A673 (cell line): ENCODE measurements around the gene XPOT. TPM values are rescaled to one million over a fixed set of nuclear protein-coding genes. Genes with fewer than 3 reads are reported as not detected.
A peak's percentile ranks its signal among the peaks of the same experiment; 100 is the strongest.

Source experiments
- BruUV-seq: library from RNA; stranded (reverse); fragments of 400-500 nt; replicated peaks from 2 replicates; lab custom pipeline; 2021; lab: Mats Ljungman, UMichigan
- CTCF ChIA-PET: fragments of 300-600 bp; sonication (Branson Sonifier 250); formaldehyde crosslinking; loops from one replicate; lab custom pipeline; 2022; ENCODE audit warnings: antibody characterized with exemption; lab: Charles Lee
- POLR2A ChIA-PET: fragments of 300-600 bp; sonication (Branson Sonifier 250); formaldehyde crosslinking; loops from one replicate; lab custom pipeline; 2022; ENCODE audit warnings: antibody characterized with exemption; ENCODE audit not compliant: low non-redundant PET; lab: Charles Lee
- DNase-seq: peaks from one replicate; pipeline ENCODE4 v3.0.0-alpha.2; 2015; ENCODE audit warnings: low spot score
- H3K27ac ChIP-seq: fragments of 200-600 bp; sonication (generic); 2 replicates; pipeline ENCODE4 v1.5.1; 2016; ENCODE audit warnings: mixed run types, low read depth, mild to moderate bottlenecking, mixed read lengths, antibody characterized with exemption, low read length; ENCODE audit not compliant: poor library complexity, severe bottlenecking
- H3K27me3 ChIP-seq: fragments of 200-600 bp; sonication (generic); replicated peaks from 2 replicates; pipeline ENCODE4 v1.6.1; 2017; ENCODE audit warnings: mixed run types, low read depth, mild to moderate bottlenecking, mixed read lengths, antibody characterized with exemption, low read length; ENCODE audit not compliant: insufficient read depth, poor library complexity
- H3K36me3 ChIP-seq: fragments of 200-600 bp; sonication (generic); 2 replicates; pipeline ENCODE4 v1.6.1; 2016; ENCODE audit warnings: mixed run types, mild to moderate bottlenecking, mixed read lengths, antibody characterized with exemption, low read length; ENCODE audit not compliant: insufficient read depth, poor library complexity, severe bottlenecking
- H3K4me1 ChIP-seq: fragments of 200-600 bp; sonication (generic); 2 replicates; pipeline ENCODE4 v1.6.1; 2017; ENCODE audit warnings: mixed run types, mild to moderate bottlenecking, mixed read lengths, antibody characterized with exemption, low read length; ENCODE audit not compliant: insufficient read depth, poor library complexity, severe bottlenecking
- H3K4me3 ChIP-seq: fragments of 200-600 bp; sonication (generic); 2 replicates; pipeline ENCODE4 v1.5.1; 2016; ENCODE audit warnings: low read depth, mixed run types, mild to moderate bottlenecking, mixed read lengths, low read length; ENCODE audit not compliant: poor library complexity, severe bottlenecking
- H3K9me3 ChIP-seq: fragments of 200-600 bp; sonication (generic); 2 replicates; pipeline ENCODE4 v1.6.1; 2016; ENCODE audit warnings: mixed run types, low read depth, mild to moderate bottlenecking, mixed read lengths, antibody characterized with exemption, low read length; ENCODE audit not compliant: poor library complexity, severe bottlenecking
- CTCF ChIP-seq: fragments of 300-800, 200-600 bp; sonication (generic); conservative IDR thresholded peaks from 2 replicates; pipeline ENCODE4 v1.5.1; 2017; ENCODE audit warnings: low read depth, mild to moderate bottlenecking, antibody characterized with exemption, low read length, moderate library complexity, mixed read lengths
- EZH2 ChIP-seq: fragments of 200-600 bp; sonication (generic); IDR thresholded peaks from 2 replicates; pipeline ENCODE4 v1.6.1; 2017; ENCODE audit warnings: borderline replicate concordance, low read depth, mild to moderate bottlenecking, mixed read lengths, antibody characterized with exemption, low read length; ENCODE audit not compliant: poor library complexity, severe bottlenecking
- intact Hi-C: fragments of 100-400 bp; cut with micrococcal nuclease; formaldehyde crosslinking; loops from one replicate; pipeline ENCODE4 v1.10.0; 2022; ENCODE audit not compliant: unreplicated experiment
- total RNA-seq: library from RNA; stranded (reverse); gene quantifications from 2 replicates; pipeline ENCODE4 v1.2.3, GENCODE V29; 2021

Gene XPOT
- total RNA-seq, 1 experiment from 2014 or later: 192 TPM

DNA sequence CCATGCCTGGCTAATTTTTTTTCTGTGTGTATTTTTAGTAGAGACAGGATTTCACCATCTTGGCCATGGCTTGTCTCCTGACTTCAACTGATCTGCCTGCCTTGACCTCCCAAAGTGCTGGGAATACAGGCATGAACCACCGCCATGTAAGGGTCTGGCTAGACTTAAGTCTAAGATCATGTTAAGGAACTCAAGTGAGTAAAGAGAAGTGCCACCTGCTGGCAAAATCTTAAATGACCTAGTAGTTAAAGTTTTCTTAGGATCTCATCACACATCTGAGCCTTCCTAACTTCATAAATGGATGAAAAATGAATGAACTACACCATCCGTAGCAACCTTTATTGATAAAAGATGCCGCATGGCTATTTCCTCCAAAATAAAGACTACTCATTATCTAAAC, 12.0 kb upstream of the XPOT start:
- DNase-seq: peak; percentile 57
- intact Hi-C loops: loop anchor here (2.0 to 5.0 kb wide), 2 partner anchors 125 to 565 kb away; no protein-coding TSS in a partner anchor
- Histone ChIP-seq H3K27me3 (no peaks in the 10 kb centered on the region), H3K36me3 (no peaks in the 10 kb centered on the region), H3K9me3 (no peaks in the 10 kb centered on the region), H3K4me1 (no peaks in the 10 kb centered on the region), H3K27ac (no peak overlapping the region), H3K4me3 (no peak overlapping the region)
- ChIA-PET CTCF (no interaction called here), POLR2A (no interaction called here)
- TF ChIP-seq CTCF (peak; percentile 58), EZH2 (no peak)
- no TSS peak for BruUV-seq

DNA sequence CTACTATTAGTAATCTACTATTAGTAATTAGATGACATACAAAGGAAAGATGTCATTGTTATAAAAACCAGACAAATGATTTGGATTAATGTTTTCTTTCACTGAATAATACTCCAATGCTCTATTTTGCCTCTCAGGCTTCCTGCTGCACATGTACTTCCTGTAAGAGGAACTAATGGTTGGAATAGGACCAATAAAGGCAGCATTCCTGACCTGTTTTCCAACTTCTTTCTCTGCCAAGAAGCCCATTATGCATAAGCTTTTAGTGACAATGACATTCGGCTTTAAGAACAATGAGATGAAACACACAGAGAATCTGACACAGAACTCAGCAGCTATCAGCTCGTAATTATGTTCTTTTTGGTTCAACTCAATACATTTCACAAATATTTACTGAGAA, 8.5 kb upstream of the XPOT start:
- BruUV-seq: no TSS peak
- ChIA-PET CTCF (no interaction called here), POLR2A (interaction anchor here (0.5 kb wide), 1 partner anchor 10 kb away, joined by 3 read pairs; no protein-coding TSS in a partner anchor)

DNA sequence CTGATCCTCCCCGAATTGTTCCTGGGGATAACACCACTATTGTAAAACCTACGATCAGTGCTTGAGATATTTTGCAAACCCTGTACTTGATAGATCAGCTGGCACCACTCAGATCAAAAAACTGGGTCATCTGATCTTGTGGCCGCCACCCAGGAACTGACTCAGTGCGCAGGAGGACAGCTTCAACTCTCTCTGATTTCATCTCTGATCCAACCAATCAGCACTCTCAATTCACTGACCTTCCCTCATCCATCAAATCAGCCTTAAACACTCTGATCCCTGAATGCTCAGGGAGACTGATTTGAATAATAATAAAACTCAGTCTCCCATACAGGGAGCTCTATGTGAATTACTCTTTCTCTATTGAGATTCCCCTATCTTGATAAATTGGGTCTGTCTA, 4.2 kb upstream of the XPOT start:
- ChIA-PET CTCF (no interaction called here), POLR2A (no interaction called here)
- BruUV-seq: no TSS peak
- H3K36me3 ChIP-seq: no peaks in the 10 kb centered on the region
- H3K4me1 ChIP-seq: peaks cover 4% of the 10 kb centered on the region
- H3K9me3 ChIP-seq: no peaks in the 10 kb centered on the region
- no peak for TF ChIP-seq CTCF
- TF ChIP-seq EZH2: no peak
- DNase-seq: no peak
- H3K27me3 ChIP-seq: no peaks in the 10 kb centered on the region
- intact Hi-C loops: no loop called here
- H3K27ac ChIP-seq: no peak overlapping the region
- H3K4me3 ChIP-seq: no peak overlapping the region

More for the DNA sequence above, 8.5 kb upstream of the XPOT start:
- Histone ChIP-seq H3K27me3 (no peaks in the 10 kb centered on the region), H3K9me3 (no peaks in the 10 kb centered on the region), H3K4me1 (no peaks in the 10 kb centered on the region), H3K4me3 (no peak overlapping the region), H3K36me3 (no peaks in the 10 kb centered on the region), H3K27ac (no peak overlapping the region)
- TF ChIP-seq CTCF (no peak), EZH2 (no peak)
- DNase-seq: no peak
- intact Hi-C loops: no loop called here
